Measurements from ENCODE around the gene LRRFIP2.

GRCh38 chr3:37082317-37082716, 92.1 kb downstream of the LRRFIP2 start:
- no peak for TF ChIP-seq EZH2 (optimal IDR thresholded peaks at IDR 0.05; ENCODE audit: low read depth, low read length)
- no peak for TF ChIP-seq EZH2phosphoT487 (IDR thresholded peaks at IDR 0.05; ENCODE audit: low read length)
- TF ChIP-seq CTCF (IDR thresholded peaks at IDR 0.05; ENCODE audit: low read length): no peak

All from MM.1S (cell line).